ENCODE data around the gene ARRDC1.

The ARRDC1 gene

GRCh38 chr9:137660144-137660543 is 54.7 kb downstream of the ARRDC1 start:
- no peak for TF ChIP-seq JUND (IDR thresholded peaks at IDR 0.05; ENCODE audit: low read depth)
- DNase-seq (ENCODE audit: low read depth in 1 of 2, low spot score in 1 of 2): no peak
- in situ Hi-C loops (cut with HindIII; ENCODE audit: low pct_unique_long_range_greater_than_20kb, low sequenced_read_pairs): no loop called here

GRCh38 chr9:137663584-137663983 is 58.1 kb downstream of the ARRDC1 start:
- no peak for DNase-seq (ENCODE audit: low read depth in 1 of 2, low spot score in 1 of 2)
- no peak for TF ChIP-seq JUND (IDR thresholded peaks at IDR 0.05; ENCODE audit: low read depth)
- in situ Hi-C loops (cut with HindIII; ENCODE audit: low pct_unique_long_range_greater_than_20kb, low sequenced_read_pairs): no loop called here

- in situ Hi-C loops (cut with HindIII; ENCODE audit: low pct_unique_long_range_greater_than_20kb, low sequenced_read_pairs): no loop called here
- DNase-seq (ENCODE audit: low read depth in 1 of 2, low spot score in 1 of 2): peak; percentile 61 to 92
- TF ChIP-seq JUND (IDR thresholded peaks at IDR 0.05; ENCODE audit: low read depth): no peak
Measured at GRCh38 chr9:137664676-137665075, 59.2 kb downstream of the ARRDC1 start.
